HG02973 (cell line): ENCODE measurements around the gene PRXL2B.

Experiments
- ATAC-seq: cut with Tn5 transposase; IDR thresholded peaks from one replicate; pipeline ENCODE4 v1.9.1; 2021; ENCODE audit warnings: moderate library complexity; ENCODE audit not compliant: unreplicated experiment

The PRXL2B gene

DNA sequence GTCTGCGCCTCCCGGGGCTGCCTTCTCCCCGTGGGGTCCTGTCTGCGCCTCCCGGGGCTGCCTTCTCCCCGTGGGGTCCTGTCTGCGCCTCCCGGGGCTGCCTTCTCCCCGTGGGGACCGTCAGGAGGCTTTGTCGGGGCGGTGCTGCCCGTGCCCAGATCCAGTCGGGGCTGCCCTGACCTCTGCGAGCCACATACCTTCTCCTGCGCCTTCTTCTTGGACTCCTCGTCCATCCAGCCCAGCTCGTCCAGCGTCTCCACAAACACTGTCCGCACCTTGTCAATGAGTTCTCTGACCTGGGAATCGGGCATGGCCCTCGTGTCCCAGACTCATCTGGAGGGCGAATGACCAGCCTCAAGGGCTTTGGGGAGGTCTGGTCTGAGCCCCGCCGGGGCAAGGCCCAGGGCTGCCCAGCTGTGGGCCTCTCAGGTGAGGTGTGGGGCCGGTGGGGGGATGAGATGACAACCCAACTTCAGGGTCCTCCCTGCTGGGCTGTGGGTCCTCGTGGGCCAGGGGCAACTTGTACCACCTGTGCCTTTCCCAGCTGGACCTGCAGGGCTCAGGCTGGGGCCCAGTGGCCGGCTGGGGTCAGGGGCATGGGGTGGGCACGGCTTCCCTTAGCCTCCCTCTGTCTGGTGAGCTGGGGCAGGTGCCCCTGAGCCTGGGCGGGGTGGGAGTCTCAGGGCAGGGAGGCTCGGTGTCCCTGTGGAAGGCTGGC lies 9.4 kb downstream of the PRXL2B start:
- no peak for ATAC-seq

DNA sequence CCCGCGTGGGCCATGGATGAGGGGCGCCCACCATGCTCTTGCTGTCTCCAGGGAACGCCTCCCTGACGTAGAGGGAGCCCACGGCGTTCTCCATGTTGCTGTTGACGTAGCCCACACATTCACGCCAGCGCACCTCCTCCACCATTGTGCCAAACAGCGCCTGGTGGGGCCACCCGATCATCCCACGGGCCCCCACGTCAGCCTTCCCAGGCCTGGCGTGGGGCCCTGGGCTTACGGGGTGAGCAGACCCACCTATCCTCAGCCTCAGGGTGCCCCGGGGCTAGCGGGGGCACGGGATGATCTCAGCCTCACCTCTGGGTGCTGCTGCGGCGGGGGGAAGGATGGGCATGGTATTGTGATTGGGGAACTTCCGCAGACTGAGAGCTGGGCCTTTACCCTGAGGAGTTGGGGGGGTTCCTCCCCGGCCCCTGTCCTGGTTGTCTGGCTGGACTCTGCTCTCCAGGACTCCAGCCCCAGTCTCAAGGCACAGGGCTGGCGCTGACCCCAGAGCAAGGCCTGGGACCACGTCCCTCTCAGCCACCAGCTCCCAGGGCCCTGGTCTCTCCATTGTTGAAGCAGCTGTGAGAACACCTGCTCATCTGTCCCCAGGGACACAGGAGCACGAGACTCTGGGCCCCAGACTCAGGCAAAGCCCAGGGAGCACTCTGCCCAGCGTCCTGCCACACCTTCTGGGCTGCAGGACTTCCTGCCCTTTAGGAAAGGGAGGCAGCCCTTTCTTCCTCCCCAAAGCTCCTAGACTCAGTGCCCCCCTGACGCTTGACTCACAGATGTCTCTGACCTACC lies 10.2 kb downstream of the PRXL2B start:
- no peak for ATAC-seq

DNA sequence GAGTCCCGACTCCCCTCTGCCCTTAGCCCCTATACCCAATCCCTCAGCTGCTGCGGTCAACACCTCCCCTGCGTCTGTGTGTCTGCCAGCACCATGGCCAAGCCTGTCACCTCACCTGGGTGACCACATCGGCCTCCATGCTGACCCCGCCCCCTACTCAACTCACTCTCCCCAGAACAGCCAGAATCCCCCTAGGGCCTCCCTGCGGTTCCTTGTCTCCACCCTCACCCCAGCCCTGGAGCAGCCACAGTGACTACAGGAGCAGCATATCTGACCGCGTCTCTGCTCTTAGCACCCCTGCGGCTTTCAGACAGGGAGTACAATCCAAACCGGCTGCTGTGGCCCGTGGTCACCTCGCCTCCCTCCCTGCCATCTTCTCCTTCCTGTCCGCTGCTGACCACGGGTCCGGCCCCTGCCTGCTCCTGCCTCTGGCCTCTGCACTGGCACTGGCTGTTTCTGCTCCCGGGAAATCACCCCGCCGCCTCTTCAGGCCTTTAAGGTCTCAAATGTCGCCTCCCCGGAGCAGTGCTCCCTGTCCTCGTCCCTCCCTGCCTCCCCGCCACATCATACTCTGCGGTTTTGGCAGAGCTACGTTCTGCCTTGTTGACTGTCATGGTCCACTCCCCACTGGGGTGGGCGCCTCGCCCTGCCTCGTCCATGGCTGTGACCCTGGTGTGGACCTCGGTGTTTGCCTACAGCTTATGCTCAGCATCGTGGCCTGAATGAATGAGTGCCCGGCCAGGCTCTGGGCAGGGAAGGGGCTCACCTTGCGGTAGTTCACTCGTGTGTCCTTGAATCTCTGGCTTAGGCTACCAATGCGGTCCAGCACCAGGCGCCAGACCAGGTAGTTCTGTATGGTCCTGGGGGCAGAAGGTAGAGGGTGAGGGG lies 11.1 kb downstream of the PRXL2B start:
- no peak for ATAC-seq

DNA sequence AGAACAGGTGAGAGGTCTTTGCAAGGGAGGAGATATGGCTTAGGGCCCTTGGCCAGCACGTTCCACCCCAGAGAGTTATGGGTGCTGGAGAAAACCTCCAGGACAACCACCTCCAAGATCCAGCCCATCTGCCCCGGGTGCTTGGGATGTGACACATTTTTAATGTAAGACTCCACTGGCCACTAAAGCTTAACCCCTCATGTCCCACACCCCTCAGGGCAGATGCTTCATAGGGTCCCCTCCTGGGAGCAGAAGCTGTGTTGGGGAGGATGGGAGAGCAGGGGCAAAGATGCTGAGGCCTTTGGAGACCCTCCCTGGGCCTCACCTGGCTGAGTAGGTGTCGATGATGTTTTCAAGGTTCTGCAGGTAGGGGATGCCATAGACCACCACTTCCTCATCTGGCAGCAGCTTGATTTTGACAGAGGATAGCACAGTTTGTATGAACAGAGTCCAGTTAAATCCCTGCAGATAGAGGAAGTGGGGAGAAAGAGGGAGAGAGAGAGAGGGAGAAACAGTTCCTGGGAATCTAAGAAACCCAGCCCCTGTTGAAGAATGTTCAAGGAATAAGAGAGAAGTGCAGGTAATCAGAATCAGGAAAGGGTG lies 11.9 kb downstream of the PRXL2B start:
- ATAC-seq = no peak

DNA sequence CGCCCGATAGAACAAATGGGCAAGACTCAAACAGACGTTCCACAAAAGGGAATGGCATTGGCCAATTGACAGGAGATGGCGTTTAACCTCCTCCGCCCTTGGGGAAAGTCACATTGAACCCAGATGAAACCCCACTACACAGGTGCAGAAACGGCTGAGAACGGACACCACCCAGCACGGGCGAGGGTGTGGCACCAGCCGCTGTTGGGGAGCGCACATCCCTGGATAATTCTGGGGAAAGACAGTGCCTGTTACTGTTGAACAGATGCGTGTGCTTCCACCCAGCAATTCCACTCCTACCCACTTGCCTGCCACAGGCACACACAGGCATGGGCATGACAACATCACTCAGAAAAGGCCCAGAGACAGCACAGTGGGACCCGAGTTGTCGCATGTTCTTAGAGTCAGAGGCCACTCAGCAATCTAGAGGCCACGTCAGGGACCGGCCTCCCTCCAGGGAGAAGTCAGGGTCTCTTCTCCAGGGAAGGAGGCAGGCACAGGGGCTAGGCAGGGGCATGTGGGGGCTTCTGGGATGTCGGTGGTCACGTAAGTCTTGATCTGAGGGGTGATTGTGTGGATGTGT lies 15.2 kb downstream of the PRXL2B start:
- no peak for ATAC-seq

DNA sequence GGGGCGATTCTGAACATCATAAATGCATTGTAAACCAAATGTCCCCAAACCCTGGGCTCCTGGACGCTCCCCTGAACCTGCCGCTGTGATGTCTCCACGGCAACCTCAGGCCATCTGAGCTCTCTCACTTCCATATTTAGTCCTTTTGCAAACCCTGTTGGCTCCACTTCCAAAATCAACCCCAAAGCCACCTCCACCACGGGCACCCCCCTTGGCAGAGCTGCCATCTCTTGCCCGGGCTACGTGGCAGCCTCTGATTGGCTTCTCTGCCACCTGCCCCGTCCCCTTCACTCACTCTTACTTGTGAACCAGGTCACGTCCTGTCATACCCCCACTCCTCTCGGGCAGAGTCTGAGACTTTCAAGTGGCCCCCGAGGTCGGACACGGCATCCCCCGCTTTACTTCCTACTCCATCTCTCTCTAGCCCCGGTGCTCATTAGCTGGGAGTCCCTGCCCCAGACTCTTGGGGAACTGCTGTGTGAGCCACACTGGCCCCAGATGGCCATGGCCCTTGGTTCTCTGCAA lies 15.8 kb downstream of the PRXL2B start:
- no peak for ATAC-seq

DNA sequence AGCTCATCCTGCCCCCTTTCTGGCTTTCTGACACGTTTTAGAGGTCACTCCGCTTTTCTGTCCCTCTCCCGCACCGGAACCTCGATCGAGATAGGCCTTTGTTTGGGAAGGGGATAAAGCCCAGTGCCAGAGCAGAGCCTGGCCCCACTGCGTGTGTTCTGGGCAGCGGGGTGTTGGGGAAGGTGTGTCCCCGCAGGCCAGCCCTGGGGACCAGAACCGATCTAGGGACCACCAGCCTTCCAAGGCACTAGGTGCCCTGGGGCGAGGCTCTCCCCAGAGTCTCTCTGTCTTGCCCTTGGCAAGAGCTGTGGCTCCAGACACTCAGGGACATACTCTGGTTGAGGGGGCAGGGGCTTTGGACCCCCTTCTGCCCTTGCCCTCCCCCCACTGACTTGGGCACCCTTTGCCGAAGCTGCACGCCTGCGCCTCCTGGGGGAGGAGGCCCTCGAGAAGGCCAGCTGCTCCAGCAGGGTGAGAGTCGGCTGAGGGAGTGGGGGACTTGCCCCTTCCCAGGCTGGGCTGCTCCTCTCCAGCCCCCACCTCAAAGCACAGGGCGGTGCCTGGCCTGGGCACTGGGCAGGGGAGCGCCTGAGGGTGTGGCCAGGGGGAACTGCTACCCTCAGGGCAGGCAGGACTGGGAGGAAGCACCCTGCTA lies 16.4 kb downstream of the PRXL2B start:
- no peak for ATAC-seq

DNA sequence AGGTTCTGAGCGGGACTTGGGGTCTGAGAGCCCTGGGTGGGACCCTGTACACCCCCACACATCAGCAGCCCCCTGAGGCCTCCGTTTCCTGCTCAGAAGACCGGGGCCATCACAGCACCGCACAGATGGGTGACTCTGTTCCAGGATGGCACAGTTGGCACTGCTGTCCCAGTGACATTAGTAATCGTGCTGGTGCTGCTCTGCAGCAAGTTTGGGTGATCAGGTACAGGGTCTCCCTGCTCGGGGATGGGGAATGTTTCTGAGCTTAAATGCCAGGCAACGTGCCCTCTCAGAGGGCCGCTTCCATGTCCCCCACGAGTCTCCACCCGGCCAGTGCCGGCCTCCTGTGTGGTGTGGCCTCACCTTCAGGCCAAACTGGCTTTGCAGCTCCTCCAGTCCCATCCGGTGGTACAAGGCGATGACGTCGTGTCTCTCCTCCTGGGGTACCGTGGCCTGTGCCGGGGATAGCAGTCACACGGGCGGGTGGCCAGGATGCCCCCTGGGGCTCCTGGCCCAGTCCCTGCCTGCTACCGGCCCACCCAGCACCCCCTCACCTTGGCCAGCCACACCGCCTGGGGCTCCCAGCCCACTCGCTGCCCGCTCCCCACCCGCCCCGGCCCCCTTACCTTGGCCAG lies 17.1 kb downstream of the PRXL2B start:
- no peak for ATAC-seq

DNA sequence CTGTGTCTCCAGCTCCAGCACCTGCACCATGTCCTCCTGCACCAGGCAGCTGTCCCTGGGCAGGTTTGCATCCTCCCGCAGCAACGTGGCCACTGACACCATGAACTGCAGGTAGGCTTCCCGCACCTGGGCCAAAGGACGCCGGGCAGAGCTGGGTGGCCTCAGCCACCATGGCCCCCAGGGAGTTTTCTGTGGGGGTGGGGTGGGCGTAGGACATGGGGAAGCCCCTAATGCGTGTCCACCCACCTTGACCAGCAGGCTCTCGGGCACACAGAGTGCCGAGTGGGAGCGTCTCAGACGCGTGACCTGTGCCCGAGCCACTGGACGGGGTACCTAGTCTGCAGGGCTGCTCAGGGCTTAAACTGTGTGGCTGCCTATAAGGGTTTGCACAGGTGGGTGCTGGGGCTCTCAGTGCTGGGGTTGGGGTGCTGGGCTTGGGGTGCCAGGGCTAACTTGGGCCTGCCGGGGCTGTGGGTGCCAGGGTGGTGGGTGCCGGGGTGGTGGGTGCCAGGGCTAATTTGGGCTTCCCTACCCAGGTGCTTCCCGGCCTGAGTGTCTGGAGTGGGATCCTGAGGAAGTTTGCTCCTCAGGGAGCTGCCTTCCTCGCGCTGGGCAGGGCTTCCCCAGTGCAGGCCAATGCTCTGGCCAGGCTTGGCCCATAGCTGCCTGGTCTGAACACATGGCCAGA lies 17.7 kb downstream of the PRXL2B start:
- no peak for ATAC-seq

DNA sequence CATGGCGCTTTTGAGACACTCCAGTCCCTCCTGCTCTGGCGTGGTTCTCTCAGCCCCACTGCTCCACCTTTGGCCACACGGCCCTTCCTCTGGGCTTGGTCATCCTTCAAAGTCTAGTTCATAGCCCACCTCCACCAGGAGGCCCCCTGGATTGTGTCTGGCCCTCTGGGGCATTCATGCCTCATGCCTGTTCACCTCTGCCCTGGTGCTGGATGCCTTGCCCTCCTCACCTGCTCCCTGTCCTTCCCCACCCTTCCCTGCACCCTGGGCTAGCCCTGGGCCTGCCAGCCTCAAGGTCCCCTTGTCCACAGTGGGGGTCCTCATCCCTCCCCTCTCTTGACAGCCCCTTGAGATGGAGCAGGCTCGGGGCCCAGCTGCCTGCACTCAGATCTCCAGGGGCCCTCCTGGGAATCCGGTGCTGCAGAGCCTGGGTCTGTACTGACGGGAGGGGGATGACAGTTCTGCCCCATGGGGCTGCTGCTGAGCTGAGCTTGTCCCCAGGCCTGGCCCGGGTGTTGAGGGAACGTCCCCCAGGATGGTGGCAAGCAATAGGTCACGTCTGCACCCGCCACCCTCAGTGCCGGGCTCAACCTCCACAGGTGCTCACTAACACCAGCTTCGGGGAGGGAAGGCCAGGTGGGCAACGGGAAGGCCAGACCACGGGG lies 18.4 kb downstream of the PRXL2B start:
- ATAC-seq = no peak

DNA sequence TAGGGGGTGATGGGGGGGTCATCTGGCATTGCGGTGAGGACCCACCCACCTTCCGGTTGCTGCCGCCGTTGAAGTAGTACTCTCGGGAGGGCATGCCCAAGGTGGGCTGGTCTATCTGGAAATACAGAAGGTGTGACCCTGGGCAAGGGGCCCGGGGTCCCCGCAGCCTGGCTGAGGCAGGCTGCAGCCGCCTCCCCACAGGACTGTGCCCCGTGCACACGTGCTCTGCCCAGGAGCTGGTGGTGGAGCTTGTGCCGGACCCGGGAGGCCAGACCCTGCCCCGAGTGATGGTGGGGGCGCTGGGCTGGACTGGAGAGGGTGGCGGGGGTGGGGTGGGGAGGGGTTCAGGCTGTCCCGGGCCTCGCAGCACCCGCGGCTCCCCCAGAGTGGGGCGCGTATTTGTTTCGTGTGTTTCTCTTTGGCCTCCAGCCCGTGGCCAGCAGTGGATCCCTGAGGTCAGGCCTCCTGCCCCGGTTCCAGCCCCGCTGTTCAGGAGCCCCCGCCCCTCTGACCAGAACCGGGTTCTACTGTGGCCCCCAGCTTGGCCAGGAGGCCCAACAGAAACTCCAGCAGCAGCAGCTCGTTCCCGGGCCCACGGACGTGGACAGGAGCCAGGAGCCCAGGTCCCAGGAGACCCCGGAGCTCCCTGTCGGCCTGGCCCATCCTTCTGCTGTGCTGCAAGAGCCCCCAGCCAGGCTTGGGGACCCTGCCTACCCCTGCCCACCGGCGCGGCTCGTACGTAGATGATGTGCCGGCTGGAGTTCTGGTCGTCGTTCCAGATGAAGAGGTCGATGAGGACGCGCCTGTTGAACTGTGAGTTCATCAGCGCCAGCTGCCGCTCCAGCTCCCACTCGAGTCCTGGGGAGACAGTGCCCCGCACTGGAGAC lies 19.2 kb downstream of the PRXL2B start:
- no peak for ATAC-seq

DNA sequence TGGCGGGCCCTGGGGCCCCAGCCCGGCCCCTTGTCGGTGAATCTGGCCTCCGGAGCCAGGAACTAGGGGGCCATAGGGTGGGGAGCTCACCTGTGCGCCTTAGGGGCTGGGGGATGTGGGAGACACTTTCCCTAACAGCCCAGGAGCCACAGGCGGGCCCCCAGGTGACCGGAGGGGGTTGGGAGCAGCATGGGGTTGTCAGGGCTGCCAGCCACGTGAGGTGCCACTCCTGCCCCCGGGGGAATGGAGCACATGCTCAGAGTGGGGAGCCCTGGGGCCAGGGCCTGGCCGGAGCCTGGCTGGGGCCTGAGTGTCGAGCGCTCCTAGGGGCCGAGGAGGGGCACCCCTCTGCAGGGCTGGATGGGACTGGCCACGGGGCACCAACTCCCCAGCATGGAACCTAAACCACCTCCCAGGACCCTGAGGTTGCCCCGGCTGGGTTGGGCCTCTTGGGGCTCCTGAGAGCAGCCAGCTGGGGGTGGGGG lies 19.9 kb downstream of the PRXL2B start:
- ATAC-seq = no peak

DNA sequence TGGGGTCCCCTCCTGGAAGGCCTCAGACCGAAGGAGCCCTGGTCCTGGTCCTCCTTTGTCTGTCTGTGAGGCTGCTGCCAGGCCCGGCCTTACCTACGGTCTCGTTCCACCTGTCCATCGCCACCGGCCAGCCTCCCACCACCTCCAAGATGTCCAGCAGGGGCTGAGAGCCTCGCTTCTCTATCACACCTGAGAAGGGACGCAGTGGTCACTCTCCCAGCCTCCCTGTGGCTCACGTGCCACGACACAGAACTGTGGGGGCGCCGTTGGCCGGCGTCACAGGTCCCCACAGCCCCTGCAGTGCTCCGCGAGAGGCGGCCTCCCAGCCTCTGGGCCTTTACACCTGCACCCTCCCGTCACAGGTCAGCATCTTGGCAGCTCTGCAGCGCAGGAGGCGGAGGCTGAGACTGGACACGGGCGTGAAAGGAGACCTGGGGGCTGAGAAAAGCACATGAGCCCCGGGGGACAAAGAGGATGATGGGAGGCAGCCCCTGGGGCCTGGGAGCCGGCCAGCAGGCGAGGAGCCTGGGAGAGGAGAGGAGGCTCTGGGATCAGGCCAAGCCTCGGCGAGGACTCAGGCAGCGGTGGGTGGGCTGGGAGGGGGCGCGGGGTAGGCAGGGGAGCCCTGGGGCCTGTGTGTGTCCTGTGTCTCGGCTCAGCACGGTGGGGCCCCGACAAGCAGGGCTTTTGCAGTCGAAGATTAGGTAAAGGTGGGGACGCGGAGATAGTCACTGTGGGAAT lies 20.5 kb downstream of the PRXL2B start:
- no peak for ATAC-seq

DNA sequence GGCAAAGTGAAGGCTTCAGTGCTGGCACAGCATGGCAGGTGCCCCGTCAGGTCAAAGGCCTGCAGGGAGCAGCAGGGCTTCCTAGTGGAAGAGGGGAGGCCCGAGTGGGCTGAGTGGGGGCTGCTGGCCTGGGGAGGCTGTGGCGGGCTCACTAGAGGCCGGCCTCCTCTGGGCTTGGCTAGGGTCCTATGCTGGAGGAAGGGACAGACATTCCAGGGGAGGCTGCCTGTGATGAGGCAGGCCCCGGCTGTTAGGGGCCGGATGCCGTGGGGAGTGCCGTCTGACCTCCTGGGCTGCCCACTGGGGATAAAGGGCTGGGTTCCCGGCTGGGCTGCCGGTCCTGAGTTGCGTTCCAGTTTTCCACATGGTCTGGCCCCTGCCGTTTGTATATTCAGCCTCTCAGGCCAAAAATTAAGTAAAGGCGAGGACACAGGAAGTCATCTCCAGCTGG lies 21.1 kb downstream of the PRXL2B start:
- ATAC-seq = no peak

DNA sequence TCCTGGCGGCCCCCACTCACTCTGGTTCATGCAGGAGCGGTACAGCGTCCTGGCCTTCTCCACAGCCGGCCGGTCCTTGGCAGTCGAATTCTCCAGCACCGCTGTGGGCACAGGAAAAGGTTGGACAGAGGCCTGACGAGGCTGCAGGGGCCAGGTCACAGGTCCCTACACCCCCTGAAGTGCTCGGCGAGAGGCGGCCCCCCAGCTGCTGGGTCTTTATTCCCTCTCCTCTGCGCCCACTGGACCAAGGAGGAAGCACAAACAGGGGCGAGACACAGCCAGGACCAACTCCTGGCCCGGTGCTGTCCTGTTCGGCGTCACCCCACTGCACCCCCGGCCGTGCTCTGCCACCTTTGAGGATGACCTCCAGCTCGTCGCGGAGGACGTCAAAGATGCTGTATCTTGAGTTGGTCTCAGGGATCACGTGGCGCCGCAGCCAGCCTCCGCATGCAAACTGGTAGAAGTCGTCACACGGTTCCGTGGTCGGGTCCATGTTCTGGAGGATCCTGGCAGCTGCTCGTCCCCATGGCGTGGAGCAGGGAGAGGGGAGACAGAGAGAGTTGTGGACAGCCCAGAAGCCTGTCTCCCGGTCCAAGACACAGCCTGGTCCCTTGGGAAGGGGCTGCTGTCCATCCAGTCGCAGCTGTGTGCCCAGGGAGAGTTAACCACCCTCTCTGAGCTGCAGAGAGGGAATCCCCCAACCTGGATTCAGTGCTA lies 22.9 kb downstream of the PRXL2B start:
- ATAC-seq = no peak
